Upper lobe of left lung (tissue), 4 donors: Measurements from ENCODE around the gene PRICKLE1.

Source experiments
- EP300 ChIP-seq, 4 donors: sonication (generic); formaldehyde crosslinking; IDR thresholded peaks; one replicate each; pipeline ENCODE4 v1.5.1; 2017; ENCODE audit warnings: antibody characterized with exemption in 4 of 4, control low read depth in 2 of 4
- POLR2A ChIP-seq, 4 donors: fragments of 450-650 bp; IDR thresholded peaks; one replicate each; pipeline ENCODE4 v1.5.1; 2016 to 2017; ENCODE audit warnings: antibody characterized with exemption in 4 of 4, mild to moderate bottlenecking in 2 of 4
- POLR2AphosphoS5 ChIP-seq, 2 donors: sonication (generic); formaldehyde crosslinking; IDR thresholded peaks; one replicate each; pipeline ENCODE4 v1.5.1; 2017; ENCODE audit warnings: antibody characterized with exemption in 2 of 2
- TF ChIP-seq, protein P1 (sequence below), 6 experiments: fragments of 450-650 bp in 4 of 6; fragments of 200-600 bp in 2 of 6; sonication (generic) in 2 of 6; IDR thresholded peaks; one replicate each; pipeline ENCODE4 v1.5.1; 2016 to 2019; ENCODE audit warnings: antibody characterized with exemption in 6 of 6

DNA sequence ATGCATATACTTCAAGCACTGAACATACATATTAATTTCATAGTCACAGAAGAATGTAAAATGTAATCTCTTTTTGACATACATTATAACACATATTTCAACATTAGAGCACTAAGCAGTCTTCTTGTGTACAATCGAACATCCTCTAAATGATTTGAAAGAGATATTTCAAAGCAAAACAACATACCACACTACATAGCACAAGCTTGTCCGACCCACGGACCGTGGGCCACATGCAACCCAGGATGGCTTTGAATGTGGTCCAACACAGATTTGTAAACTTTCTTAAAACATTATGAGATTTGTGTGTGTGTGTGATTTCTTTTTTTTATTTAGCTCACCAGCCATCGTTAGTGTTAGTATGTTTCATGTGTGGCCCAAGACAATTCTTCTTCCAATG, 7.0 kb downstream of the PRICKLE1 start:
- TF ChIP-seq, protein P1, sequence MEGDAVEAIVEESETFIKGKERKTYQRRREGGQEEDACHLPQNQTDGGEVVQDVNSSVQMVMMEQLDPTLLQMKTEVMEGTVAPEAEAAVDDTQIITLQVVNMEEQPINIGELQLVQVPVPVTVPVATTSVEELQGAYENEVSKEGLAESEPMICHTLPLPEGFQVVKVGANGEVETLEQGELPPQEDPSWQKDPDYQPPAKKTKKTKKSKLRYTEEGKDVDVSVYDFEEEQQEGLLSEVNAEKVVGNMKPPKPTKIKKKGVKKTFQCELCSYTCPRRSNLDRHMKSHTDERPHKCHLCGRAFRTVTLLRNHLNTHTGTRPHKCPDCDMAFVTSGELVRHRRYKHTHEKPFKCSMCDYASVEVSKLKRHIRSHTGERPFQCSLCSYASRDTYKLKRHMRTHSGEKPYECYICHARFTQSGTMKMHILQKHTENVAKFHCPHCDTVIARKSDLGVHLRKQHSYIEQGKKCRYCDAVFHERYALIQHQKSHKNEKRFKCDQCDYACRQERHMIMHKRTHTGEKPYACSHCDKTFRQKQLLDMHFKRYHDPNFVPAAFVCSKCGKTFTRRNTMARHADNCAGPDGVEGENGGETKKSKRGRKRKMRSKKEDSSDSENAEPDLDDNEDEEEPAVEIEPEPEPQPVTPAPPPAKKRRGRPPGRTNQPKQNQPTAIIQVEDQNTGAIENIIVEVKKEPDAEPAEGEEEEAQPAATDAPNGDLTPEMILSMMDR (IDR thresholded peaks at IDR 0.05) = no peak
- no peak for TF ChIP-seq POLR2A (IDR thresholded peaks at IDR 0.05)
- TF ChIP-seq POLR2AphosphoS5 (IDR thresholded peaks at IDR 0.05) = no peak
- no peak for TF ChIP-seq EP300 (IDR thresholded peaks at IDR 0.05)
